ENCODE results near the gene RHOJ.

- no peak for TF ChIP-seq CTCF (IDR thresholded peaks at IDR 0.05 in 2 of 3, conservative IDR thresholded peaks at IDR 0.05 in 1 of 3; ENCODE audit: control insufficient read depth in 2 of 3, extremely low read depth in 1 of 3, insufficient read depth in 1 of 3, low read depth in 3 of 3, low read length in 3 of 3)
- TF ChIP-seq POLR2A (IDR thresholded peaks at IDR 0.05; ENCODE audit: low read depth, low read length): no peak
- TF ChIP-seq EP300 (IDR thresholded peaks at IDR 0.05; ENCODE audit: borderline replicate concordance in 1 of 2, control insufficient read depth in 1 of 2, low read depth in 2 of 2, low read length in 2 of 2): no peak
- TF ChIP-seq JUNB (IDR thresholded peaks at IDR 0.05): no peak
- TF ChIP-seq ELK1 (IDR thresholded peaks at IDR 0.05; ENCODE audit: low read depth, low read length): no peak
- TF ChIP-seq SIN3A (IDR thresholded peaks at IDR 0.05; ENCODE audit: low read depth, low read length): no peak
- TF ChIP-seq CEBPZ (IDR thresholded peaks at IDR 0.05; ENCODE audit: low read depth, low read length): no peak
- no peak for TF ChIP-seq FOS (IDR thresholded peaks at IDR 0.05; ENCODE audit: borderline replicate concordance, extremely low read depth, insufficient read length)
- TF ChIP-seq TAF1 (IDR thresholded peaks at IDR 0.05; ENCODE audit: borderline replicate concordance, low read depth, low read length): no peak
- no peak for TF ChIP-seq USF2 (IDR thresholded peaks at IDR 0.05; ENCODE audit: borderline replicate concordance, low read depth, low read length)
- TF ChIP-seq RCOR1 (conservative IDR thresholded peaks at IDR 0.05; ENCODE audit: low read depth, low read length): no peak
Measured at GRCh38 chr14:63179383-63179782, 24.9 kb upstream of the RHOJ start.
